GM12872 (cell line): Measurements from ENCODE around the gene COL4A1.

Source experiments
- CTCF ChIP-seq: IDR thresholded peaks from 3 replicates; pipeline ENCODE4 v1.5.1; 2011; ENCODE audit warnings: low read depth, mild to moderate bottlenecking, low read length, moderate library complexity; ENCODE audit not compliant: insufficient read depth

COL4A1 gene

GRCh38 chr13:110218581-110219201, 88.3 kb downstream of the COL4A1 start:
- TF ChIP-seq CTCF = no peak

GRCh38 chr13:110217811-110218210, 89.1 kb downstream of the COL4A1 start:
- TF ChIP-seq CTCF = no peak

- TF ChIP-seq CTCF = no peak
These were observed 89.9 kb downstream of the COL4A1 start for GRCh38 chr13:110217085-110217484.

- no peak for TF ChIP-seq CTCF
These were observed 90.4 kb downstream of the COL4A1 start for GRCh38 chr13:110216398-110217041.

- no peak for TF ChIP-seq CTCF
These were observed 91.0 kb downstream of the COL4A1 start for GRCh38 chr13:110216006-110216397.

GRCh38 chr13:110215606-110216005, 91.4 kb downstream of the COL4A1 start:
- no peak for TF ChIP-seq CTCF

- no peak for TF ChIP-seq CTCF
These were observed 92.3 kb downstream of the COL4A1 start for GRCh38 chr13:110214637-110215036.
